Muscle of arm (tissue), 12 donors: ENCODE results near the gene CDH23. TPM values are rescaled to one million over a fixed set of nuclear protein-coding genes. Genes with fewer than 3 reads are reported as not detected.
"Not testable (repeated sequence)": the region's sequence is repeated elsewhere in the genome, so short reads cannot be mapped to it uniquely, and the experiment has no call there.

Experiments used
- DNase-seq: peaks from one replicate; pipeline ENCODE4 v3.0.0-alpha.2; 2013
- polyA plus RNA-seq, 12 donors: library from polyadenylated mRNA; unstranded; fragments of 120-200 nt; gene quantifications; one replicate each; pipeline ENCODE4 v1.2.1, GENCODE V29; 2013; ENCODE audit not compliant: insufficient read length in 12 of 12

CDH23 gene
- polyA plus RNA-seq, 12 donors = 2.9 to 7.4 (median 4.3) TPM; not detected in 1

DNA sequence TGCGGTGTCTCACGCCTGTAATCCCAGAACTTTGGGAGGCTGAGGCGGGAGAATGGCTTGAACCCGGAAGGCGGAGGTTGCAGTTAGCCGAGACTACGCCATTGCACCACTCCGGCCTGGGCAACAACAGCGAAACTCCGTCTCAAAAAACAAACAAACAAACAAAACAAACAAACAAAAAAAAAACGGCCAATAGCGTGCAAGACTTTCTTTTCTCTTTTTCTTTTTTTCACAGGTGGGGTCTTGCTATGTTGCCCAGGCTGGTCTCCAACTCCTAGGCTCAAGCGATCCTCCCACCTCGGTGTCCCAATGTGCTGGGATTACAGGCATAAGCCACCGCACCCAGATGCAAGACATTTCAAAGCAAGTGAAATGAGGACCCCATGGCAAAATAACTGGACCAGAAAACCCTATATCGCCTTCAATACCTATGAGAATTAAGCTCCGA, 452.8 kb downstream of the CDH23 start:
- DNase-seq = no peak

DNA sequence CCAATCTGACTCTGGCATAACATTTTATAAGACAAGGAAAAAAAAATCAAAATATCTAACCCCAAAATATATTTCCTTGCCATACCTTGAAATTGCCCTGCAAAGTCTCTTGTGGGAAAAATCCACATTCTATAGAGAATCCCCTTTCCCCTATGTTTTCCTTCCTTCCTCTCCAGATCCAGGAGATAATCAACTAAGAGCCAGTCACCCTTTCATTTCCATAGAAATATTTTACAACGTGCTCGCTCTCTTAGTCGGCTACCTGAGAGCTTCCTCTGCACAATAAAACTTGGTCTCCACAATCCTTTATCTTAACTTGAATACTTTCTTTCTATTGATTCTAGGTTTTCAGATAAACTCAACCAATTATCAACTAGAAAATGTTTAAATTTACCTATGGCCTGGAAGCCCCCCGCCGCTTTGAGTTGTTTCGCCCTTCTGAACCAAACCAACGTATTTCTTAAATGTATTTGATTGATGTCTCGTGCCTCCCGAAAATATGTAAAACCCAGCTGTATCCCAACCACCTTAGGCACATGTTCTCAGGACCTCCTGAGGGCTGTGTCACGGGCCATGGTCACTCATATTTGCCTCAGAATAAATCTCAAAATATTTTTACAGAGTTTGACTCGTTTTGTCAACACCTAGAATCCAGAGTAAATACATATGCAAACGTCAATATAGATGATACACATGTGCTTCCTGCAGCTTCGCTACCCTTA, 453.5 kb downstream of the CDH23 start:
- no peak for DNase-seq

DNA sequence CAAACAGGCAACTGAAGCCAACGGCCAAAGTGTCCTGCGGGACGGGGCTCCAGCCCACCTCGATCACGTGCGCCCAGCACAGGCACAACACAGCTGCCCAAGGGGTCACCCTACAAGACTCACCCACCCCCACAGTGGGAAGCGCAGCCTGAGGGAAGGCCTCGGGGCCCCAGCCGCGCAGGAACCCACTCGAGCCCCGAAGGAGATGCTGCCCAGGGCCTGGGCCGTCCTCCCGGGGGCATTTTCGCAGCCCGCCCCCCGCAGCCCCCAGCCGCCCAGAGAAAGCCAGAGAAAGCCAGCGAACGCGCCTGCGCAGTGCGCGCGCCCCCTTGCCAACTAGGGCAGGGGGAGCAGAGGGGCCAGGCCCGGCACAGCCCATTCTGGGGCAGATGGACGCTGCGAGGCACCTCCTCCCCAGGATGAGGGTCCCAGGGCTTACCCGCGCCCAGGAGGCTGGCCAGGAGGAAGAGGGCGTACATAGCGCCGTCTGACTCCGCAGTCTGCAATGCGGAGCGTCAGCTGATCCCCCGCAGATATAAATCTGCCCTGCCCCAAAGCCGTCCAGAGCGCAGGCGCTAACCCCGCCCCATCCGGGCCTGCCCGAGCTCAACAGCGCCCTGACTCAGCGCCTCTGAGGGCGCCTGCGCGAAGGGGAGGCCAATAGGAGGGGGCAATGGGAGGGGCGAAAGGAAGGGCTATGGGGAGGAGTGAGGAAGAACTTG, 454.2 kb downstream of the CDH23 start, which contains the start of gene PSAP:
PSAP (minus strand) TSS at position 509 of the 722 bp plus-strand sequence; CDS start at position 479, 30 bp downstream.
- DNase-seq = peak; percentile 99

DNA sequence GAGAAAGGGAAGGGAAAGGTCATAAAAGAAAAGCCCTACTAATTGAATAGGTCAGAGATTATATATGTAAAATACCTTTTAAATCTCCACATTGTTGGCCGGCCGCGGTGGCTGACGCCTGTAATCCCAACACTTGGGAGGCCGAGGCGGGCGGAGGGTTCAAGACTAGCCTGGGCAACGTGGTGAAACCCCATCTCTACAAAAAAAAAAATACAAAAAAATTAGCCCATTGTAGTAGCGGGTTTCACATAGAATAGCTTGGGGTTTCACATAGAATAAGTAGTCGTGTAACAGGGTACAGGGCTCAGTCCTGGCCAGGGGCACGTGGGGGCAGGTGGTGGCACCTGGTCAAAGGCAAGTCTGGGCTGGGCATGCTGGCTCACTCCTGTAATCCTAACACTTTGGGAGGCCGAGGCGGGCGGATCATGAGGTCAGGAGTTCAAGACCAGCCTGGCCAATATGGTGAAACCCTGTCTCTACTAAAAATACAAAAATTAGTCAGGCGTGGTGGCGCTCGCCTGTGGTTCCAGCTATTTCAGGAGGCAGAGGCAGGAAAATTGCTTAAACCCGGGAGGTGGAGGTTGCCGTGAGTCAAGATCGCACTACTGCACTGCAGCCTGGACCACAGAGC, 454.9 kb downstream of the CDH23 start:
- not testable (repeated sequence) for DNase-seq

DNA sequence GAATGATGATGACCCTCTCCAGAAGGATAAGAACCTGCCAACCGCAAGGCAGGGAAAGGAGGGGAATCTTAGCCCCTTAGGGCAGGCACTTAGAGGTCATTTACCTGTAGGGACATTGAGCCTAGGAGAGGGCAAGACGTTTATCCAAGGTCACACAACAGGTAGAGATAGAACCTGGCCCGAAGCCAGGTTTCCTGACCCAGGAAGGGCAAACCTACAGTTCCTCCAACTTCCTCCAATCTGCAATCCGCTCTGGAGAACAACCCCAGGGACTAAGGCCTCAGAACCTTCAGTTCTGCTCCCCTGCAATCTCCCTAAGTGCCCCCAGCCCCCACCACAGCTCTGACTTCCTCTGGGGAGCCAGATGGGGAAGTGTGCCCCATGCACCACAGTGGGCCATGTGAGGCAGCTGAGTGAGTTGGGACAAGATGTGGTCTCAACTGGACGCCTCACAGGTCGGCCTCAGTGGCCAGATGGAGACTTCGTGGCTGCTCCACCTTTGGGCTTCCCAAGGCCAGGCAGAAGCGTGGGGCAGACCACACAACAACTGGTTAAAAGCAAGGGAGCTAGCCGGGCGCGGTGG, 455.7 kb downstream of the CDH23 start:
- DNase-seq = no peak

DNA sequence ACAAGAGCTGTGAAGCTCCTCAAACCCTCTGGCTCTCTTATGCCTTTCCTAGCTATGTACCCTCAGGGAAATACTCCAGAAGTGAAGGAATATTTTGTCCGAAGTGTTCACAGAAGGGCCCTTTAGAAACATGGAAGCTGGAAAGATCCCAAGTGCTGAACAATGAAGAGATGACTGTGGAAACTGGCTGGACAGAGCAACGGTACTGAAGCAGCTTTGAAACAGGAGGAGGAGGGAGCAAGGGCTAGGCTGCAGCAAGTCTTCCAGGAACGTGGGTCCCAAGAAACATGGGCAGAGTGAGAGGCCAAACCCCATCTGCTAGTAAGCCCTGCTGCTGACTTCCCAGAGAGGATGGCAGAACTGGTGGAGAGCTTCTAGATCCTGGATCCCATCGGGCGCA, 457.3 kb downstream of the CDH23 start:
- no peak for DNase-seq

DNA sequence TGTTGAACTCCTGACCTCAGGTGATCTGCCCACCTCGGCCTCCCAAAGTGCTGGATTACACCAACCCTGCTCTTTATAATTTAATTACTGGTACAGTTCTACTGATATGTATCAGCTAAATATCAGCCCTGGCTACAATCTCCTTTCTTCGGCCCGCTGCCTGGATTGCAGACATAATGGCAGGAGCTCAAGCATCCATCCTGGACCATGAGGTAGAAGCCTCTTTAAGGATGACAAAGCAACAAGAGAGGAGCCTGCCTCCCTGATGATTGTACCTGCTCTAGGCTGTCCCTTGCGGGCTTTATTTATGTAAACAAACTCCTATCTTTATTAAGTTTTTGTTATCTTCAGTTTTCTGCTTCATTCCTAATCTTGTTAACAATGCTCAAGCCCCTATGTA, 459.9 kb downstream of the CDH23 start:
- DNase-seq = no peak

DNA sequence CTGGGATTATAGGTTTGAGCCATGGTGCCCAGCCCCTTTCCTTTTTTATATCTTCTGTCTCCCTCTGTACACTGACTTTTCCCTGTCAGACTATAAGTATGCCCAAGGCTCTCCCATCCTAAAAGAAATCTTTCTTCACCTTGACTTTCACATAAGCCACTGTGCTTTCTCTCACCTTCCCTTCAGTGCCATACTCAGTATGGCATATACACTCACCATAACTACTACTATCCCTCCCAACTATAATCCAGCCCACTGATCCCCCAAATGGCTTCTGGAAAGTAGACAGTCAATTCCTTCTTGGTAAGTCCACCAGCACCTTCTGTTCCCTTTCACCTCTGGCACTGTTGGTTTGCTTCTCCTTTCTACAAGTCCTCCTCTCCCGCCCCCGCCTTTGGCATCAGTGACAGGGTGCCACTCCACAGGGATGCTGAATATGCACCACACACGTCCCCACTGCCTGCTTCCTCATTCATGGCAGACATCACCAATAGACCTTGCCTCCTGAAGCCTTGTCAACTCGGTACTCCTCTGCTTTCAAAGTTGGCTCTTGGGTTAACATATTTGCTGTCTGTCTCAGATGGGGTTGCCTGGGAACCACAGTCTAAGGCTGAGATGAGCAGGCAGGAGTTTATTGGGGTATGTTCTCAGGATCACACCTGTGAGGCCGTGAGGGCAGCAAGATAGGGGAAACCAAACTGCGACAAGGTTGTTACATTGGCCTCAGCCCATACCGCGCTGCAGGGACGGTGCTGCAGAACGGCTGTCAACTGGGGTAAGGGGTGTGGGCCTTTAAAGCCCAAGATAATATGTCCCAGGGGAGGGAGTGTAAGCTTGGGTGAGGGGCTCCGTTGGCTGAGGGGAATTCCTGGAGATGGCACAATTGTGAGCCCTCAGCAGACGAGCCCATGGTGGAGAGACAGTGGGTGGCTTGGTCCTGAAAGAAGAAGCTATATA, 461.5 kb downstream of the CDH23 start:
- DNase-seq = no peak

DNA sequence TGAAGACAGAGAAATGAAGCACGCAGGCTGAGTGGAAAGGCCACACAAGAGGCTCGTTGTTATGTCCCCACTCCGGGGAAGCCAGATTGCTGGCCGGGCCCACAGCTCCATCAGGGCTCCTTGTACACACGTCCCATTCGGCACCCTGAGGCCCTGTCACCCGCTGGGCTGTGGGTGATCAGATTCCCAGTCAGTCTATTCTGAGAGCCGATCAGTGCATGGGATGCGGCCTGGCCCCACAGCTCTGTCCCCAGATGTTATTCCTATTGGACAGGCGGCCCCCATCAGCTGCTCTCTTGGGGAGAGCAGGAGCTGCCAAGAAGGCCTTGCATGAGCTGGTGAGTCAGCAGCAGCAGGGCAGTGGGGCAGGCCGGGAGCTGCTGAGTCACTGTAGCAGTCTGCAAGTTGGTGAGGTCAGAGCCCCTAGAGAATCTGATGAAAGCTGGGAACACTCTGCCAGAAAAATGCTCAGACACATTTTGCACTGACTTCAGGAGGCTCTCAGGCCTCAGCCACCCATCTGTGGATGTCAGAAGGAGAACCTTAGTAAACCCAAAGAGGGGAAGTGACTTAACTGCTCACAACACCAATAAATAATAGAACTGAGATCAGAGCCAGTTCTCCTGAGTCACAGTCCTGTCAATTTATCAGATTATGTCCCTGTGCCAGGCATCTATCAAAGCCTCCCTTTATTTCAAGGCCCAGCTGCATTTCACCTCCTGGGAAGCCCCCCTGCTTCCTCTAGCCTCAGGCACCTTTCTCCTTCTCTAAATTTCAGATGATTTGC, 463.7 kb downstream of the CDH23 start:
- DNase-seq = peak; percentile 85

DNA sequence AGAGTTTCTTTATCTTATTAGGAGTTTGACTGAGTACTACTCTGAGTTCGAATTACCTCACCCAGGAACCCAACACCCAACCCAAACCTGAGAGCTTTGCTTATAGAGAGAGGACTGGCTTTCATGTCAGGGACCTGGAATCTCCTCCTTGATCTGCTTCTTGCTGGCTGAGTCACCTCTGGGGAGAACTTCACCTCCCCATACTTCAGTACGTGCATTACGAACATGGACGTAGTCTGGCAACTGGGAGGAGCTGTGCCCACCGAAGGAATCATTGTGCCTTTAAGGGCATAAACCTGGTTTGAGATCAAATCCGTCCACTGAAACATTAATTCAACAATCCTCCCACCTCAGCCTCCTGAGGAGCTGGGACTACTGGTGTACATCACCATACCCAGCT, 466.5 kb downstream of the CDH23 start:
- no peak for DNase-seq

DNA sequence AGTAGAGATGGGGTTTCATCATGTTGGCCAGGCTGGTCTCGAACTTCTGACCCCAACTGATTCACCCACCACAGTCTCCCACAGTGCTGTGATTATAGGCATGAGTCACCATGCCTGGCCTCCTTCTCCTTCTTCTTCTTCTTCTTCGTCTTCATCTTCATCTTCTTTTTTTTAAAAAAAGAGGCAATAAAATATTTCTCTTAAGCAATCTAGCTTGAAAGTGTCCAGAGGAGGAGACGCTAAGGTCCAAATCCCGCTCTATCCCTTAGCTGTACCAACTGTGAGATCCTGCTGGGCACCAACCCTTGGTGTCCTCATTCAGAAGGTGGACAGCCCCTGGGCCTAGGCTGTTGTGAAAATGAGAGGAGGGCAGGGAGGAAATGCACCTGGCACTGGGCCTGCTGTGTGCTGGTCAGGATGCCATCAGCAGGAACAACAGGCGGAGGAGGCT, 468.2 kb downstream of the CDH23 start:
- DNase-seq = no peak

Other genes starting within 250 kb of the CDH23 start
- gene UNC5B, start 184.3 kb upstream of the CDH23 start, polyA plus RNA-seq = 10 to 100 TPM in 6 of 12 donors, 1 to 10 TPM in 5, not detected in 1; 8.2 to 17.6 (median 10.4) TPM
- gene SLC29A3, start 77.7 kb upstream of the CDH23 start, polyA plus RNA-seq = 1 to 10 TPM in 10 of 12 donors, not detected in 2; 2.2 to 6.8 (median 3.8) TPM